ENCODE data around the gene ZNF536. TPM values are rescaled to one million over a fixed set of nuclear protein-coding genes. Genes with fewer than 3 reads are reported as not detected.

The ZNF536 gene
- total and polyA plus RNA-seq, 9 of the 15 experiments (the other 6 are each of a cell fraction or from before 2014, with no cell fraction given), result not detected

GRCh38 chr19:30407068-30407709 is 35.0 kb downstream of the ZNF536 start:
- BruUV-seq (replicated peaks), result no TSS peak
- in situ Hi-C loops (cut with MboI), result no loop called here
- no peak overlapping the region for H3K4me2 ChIP-seq (ENCODE audit: insufficient read depth, low read length)
- ChIA-PET POLR2A (no interaction called here), CTCF (ENCODE audit: low intra/inter-chr PET ratio) (no interaction called here)
- intact Hi-C loops (cut with micrococcal nuclease), result no loop called here
- H3K4me3 ChIP-seq, result no peak overlapping the region
- H2AFZ ChIP-seq (ENCODE audit: low read depth, low read length), result no peak overlapping the region
- no peaks in the 10 kb centered on the region for H3K9me3 ChIP-seq (replicated peaks; ENCODE audit: control insufficient read depth, insufficient read depth, low read depth, low read length)
- under 1% methylated on average over 8 of the region's 8 CpGs for WGBS (ENCODE audit: insufficient coverage, low coverage, missing lambda C conversion rate)
- DNase-seq (ENCODE audit: extremely low read depth in 1 of 4, low spot score in 3 of 4) (no peak), FAIRE-seq (no peak), ATAC-seq (no peak)
- H3K27ac ChIP-seq (ENCODE audit: extremely low read depth, low read depth, low read length), result no peak overlapping the region
- no peaks in the 10 kb centered on the region for H3K9me1 ChIP-seq (ENCODE audit: control insufficient read depth, insufficient read depth, low read length)
- no peaks in the 10 kb centered on the region for H4K20me1 ChIP-seq (replicated peaks; ENCODE audit: control insufficient read depth, insufficient read depth, low read length)
- TF ChIP-seq ZFP1 (CRISPR knock-in tag; IDR thresholded peaks at IDR 0.05) (no peak), BRCA1 (IDR thresholded peaks at IDR 0.05) (no peak), BRCA1 (CRISPR knock-in tag; IDR thresholded peaks at IDR 0.05) (no peak), SNIP1 (IDR thresholded peaks at IDR 0.05; ENCODE audit: low read depth) (no peak), HDAC8 (tag; IDR thresholded peaks at IDR 0.05) (no peak), OTX1 (CRISPR knock-in tag; IDR thresholded peaks at IDR 0.05) (no peak), SMAD1 (IDR thresholded peaks at IDR 0.05; ENCODE audit: low read depth, low read length, partially characterized antibody) (no peak), ZNF280B (CRISPR knock-in tag; IDR thresholded peaks at IDR 0.05) (no peak), CEBPB (tag; IDR thresholded peaks at IDR 0.05) (no peak), ZNF707 (CRISPR knock-in tag; conservative IDR thresholded peaks at IDR 0.05) (no peak), PHTF2 (CRISPR knock-in tag; IDR thresholded peaks at IDR 0.05) (no peak), ZNF639 (CRISPR knock-in tag; conservative IDR thresholded peaks at IDR 0.05 in 1 of 2, IDR thresholded peaks at IDR 0.05 in 1 of 2) (no peak), TSC22D4 (tag; IDR thresholded peaks at IDR 0.05) (no peak), ZNF324 (CRISPR knock-in tag; IDR thresholded peaks at IDR 0.05) (no peak), ZFP36 (IDR thresholded peaks at IDR 0.05; ENCODE audit: low read depth, low read length, partially characterized antibody) (no peak), CBFA2T2 (conservative IDR thresholded peaks at IDR 0.05) (no peak)
- TF ChIP-seq, protein P1, sequence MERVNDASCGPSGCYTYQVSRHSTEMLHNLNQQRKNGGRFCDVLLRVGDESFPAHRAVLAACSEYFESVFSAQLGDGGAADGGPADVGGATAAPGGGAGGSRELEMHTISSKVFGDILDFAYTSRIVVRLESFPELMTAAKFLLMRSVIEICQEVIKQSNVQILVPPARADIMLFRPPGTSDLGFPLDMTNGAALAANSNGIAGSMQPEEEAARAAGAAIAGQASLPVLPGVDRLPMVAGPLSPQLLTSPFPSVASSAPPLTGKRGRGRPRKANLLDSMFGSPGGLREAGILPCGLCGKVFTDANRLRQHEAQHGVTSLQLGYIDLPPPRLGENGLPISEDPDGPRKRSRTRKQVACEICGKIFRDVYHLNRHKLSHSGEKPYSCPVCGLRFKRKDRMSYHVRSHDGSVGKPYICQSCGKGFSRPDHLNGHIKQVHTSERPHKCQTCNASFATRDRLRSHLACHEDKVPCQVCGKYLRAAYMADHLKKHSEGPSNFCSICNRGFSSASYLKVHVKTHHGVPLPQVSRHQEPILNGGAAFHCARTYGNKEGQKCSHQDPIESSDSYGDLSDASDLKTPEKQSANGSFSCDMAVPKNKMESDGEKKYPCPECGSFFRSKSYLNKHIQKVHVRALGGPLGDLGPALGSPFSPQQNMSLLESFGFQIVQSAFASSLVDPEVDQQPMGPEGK (CRISPR knock-in tag; IDR thresholded peaks at IDR 0.05; ENCODE audit: borderline replicate concordance), result no peak
- no peaks in the 10 kb centered on the region for H3K36me3 ChIP-seq (ENCODE audit: control insufficient read depth, insufficient read depth, low read length)
- H3K9ac ChIP-seq (ENCODE audit: insufficient read depth in 1 of 2, low read depth in 2 of 2, low read length in 2 of 2), result no peak overlapping the region
- peaks cover 0 to under 1% of the 10 kb centered on the region in 2 experiments; a peak in 2 of 5 replicates for H3K27me3 ChIP-seq (ENCODE audit: control insufficient read depth in 2 of 2, insufficient read depth in 2 of 2, low read length in 2 of 2)
- H3K4me1 ChIP-seq (replicated peaks in 1 of 2; ENCODE audit: control insufficient read depth in 2 of 2, insufficient read depth in 2 of 2, low read length in 2 of 2), result no peaks in the 10 kb centered on the region
- H3K79me2 ChIP-seq (ENCODE audit: control insufficient read depth, insufficient read depth, low read length), result no peaks in the 10 kb centered on the region
